ENCODE measurements around the gene ASPG. TPM values are rescaled to one million over a fixed set of nuclear protein-coding genes. Genes with fewer than 3 reads are reported as not detected.

ASPG gene
- total RNA-seq, 1 experiment from 2014 or later = 0.51 TPM

GRCh38 chr14:104084251-104085002 lies 1.1 kb upstream of the ASPG start:
- 0 out of 2 replicates have a peak, but pooled peaks cover 4% of the 10 kb centered on the region for H3K27me3 ChIP-seq
- no peak for DNase-seq

GRCh38 chr14:104085889-104086201 lies 345 bp downstream of the ASPG start:
- H3K36me3 ChIP-seq = no peaks in the 10 kb centered on the region
- no peak overlapping the region for H3K4me3 ChIP-seq
- H3K9me3 ChIP-seq (replicated peaks) = peaks cover 4% of the 10 kb centered on the region; the same call in 1 of the 2 replicates
- H3K27me3 ChIP-seq = 0 out of 2 replicates have a peak, but pooled peaks cover 4% of the 10 kb centered on the region
- no peak for DNase-seq
- peaks cover 28% of the 10 kb centered on the region for H3K4me1 ChIP-seq
- no peak overlapping the region for H3K27ac ChIP-seq

More at GRCh38 chr14:104084251-104085002, 1.1 kb upstream of the ASPG start:
- Histone ChIP-seq H3K4me1 (peaks cover 19% of the 10 kb centered on the region; the same call in 1 of the 2 replicates), H3K36me3 (no peaks in the 10 kb centered on the region), H3K27ac (no peak overlapping the region), H3K4me3 (no peak overlapping the region), H3K9me3 (replicated peaks) (no peaks in the 10 kb centered on the region; the same call in 1 of the 2 replicates)

- no peak overlapping the region for H3K27ac ChIP-seq
- H3K27me3 ChIP-seq = 0 out of 2 replicates have a peak, but pooled peaks cover 4% of the 10 kb centered on the region
- H3K9me3 ChIP-seq (replicated peaks) = peaks cover 4% of the 10 kb centered on the region; the same call in 1 of the 2 replicates
- no peaks in the 10 kb centered on the region for H3K36me3 ChIP-seq
- DNase-seq = no peak
- H3K4me3 ChIP-seq = no peak overlapping the region
- H3K4me1 ChIP-seq = peaks cover 32% of the 10 kb centered on the region
Measured at GRCh38 chr14:104086210-104086660, 735 bp downstream of the ASPG start.

- 0 out of 2 replicates have a peak, but pooled peaks cover 4% of the 10 kb centered on the region for H3K27me3 ChIP-seq
- no peak overlapping the region for H3K27ac ChIP-seq
- peaks cover 4% of the 10 kb centered on the region; the same call in 1 of the 2 replicates for H3K9me3 ChIP-seq (replicated peaks)
- H3K36me3 ChIP-seq = no peaks in the 10 kb centered on the region
- H3K4me3 ChIP-seq = no peak overlapping the region
- DNase-seq = no peak
- H3K4me1 ChIP-seq = peaks cover 34% of the 10 kb centered on the region
Measured at GRCh38 chr14:104086661-104087461, 1.4 kb downstream of the ASPG start.

- H3K4me3 ChIP-seq = no peak overlapping the region
- H3K4me1 ChIP-seq = peaks cover 41% of the 10 kb centered on the region
- 0 out of 2 replicates have a peak, but pooled peaks cover 4% of the 10 kb centered on the region for H3K27me3 ChIP-seq
- H3K27ac ChIP-seq = no peak overlapping the region
- DNase-seq = no peak
- peaks cover 4% of the 10 kb centered on the region; the same call in 1 of the 2 replicates for H3K9me3 ChIP-seq (replicated peaks)
- no peaks in the 10 kb centered on the region for H3K36me3 ChIP-seq
Measured at GRCh38 chr14:104087505-104087904, 2.0 kb downstream of the ASPG start.

- H3K36me3 ChIP-seq = no peaks in the 10 kb centered on the region
- DNase-seq = peak in 1 of 2 experiments; percentile 28
- H3K4me3 ChIP-seq = no peak overlapping the region
- H3K27me3 ChIP-seq = 0 out of 2 replicates have a peak, but pooled peaks cover under 1% of the 10 kb centered on the region
- peaks cover 4% of the 10 kb centered on the region; the same call in 1 of the 2 replicates for H3K9me3 ChIP-seq (replicated peaks)
- peaks cover 44% of the 10 kb centered on the region for H3K4me1 ChIP-seq
- H3K27ac ChIP-seq = no peak overlapping the region
Measured at GRCh38 chr14:104087981-104088850, 2.7 kb downstream of the ASPG start.

- H3K36me3 ChIP-seq = no peaks in the 10 kb centered on the region
Measured at GRCh38 chr14:104090071-104090748, 4.7 kb downstream of the ASPG start.

GRCh38 chr14:104091061-104091926 lies 5.8 kb downstream of the ASPG start:
- Histone ChIP-seq H3K4me3 (peak overlapping the region; percentile 19), H3K36me3 (no peaks in the 10 kb centered on the region), H3K27ac (peak overlapping the region; percentile 60; the same call in 1 of the 2 replicates), H3K9me3 (replicated peaks) (0 out of 2 replicates have a peak, but pooled peaks cover 4% of the 10 kb centered on the region), H3K27me3 (no peaks in the 10 kb centered on the region), H3K4me1 (peaks cover 42% of the 10 kb centered on the region)
- DNase-seq = peak; percentile 83 to 85

More at GRCh38 chr14:104090071-104090748, 4.7 kb downstream of the ASPG start:
- Histone ChIP-seq H3K27me3 (no peaks in the 10 kb centered on the region), H3K4me3 (no peak overlapping the region), H3K4me1 (peaks cover 42% of the 10 kb centered on the region), H3K27ac (no peak overlapping the region), H3K9me3 (replicated peaks) (peaks cover 4% of the 10 kb centered on the region; the same call in 1 of the 2 replicates)
- DNase-seq = no peak

GRCh38 chr14:104091927-104092771 lies 6.6 kb downstream of the ASPG start:
- H3K36me3 ChIP-seq = no peaks in the 10 kb centered on the region
- peaks cover 39% of the 10 kb centered on the region for H3K4me1 ChIP-seq
- H3K9me3 ChIP-seq (replicated peaks) = 0 out of 2 replicates have a peak, but pooled peaks cover 4% of the 10 kb centered on the region
- H3K27ac ChIP-seq = no peak overlapping the region; the same call in 1 of the 2 replicates
- H3K4me3 ChIP-seq = peak overlapping the region; percentile 19; the same call in 1 of the 2 replicates
- no peaks in the 10 kb centered on the region for H3K27me3 ChIP-seq
- DNase-seq = no peak

- Histone ChIP-seq H3K36me3 (no peaks in the 10 kb centered on the region), H3K4me3 (no peak overlapping the region), H3K4me1 (peaks cover 31% of the 10 kb centered on the region), H3K27me3 (no peaks in the 10 kb centered on the region), H3K9me3 (replicated peaks) (0 out of 2 replicates have a peak, but pooled peaks cover 4% of the 10 kb centered on the region), H3K27ac (no peak overlapping the region)
- DNase-seq = no peak
Measured at GRCh38 chr14:104092931-104093365, 7.4 kb downstream of the ASPG start.

- no peak overlapping the region for H3K27ac ChIP-seq
- DNase-seq = peak in 1 of 2 experiments; percentile 40
- H3K4me1 ChIP-seq = peaks cover 26% of the 10 kb centered on the region
- 0 out of 2 replicates have a peak, but pooled peaks cover 4% of the 10 kb centered on the region for H3K9me3 ChIP-seq (replicated peaks)
- no peaks in the 10 kb centered on the region for H3K36me3 ChIP-seq
- no peak overlapping the region for H3K4me3 ChIP-seq
- H3K27me3 ChIP-seq = no peaks in the 10 kb centered on the region
Measured at GRCh38 chr14:104093366-104094055, 8.0 kb downstream of the ASPG start.
